Adipocyte (in vitro differentiated cells): ENCODE results near the gene MOSPD3.

Experiments
- DNase-seq: peaks from one replicate; pipeline ENCODE4 v3.0.0-alpha.2; 2015; ENCODE audit warnings: low read depth
- H3K27me3 ChIP-seq: replicated peaks from 2 replicates; pipeline ENCODE4 v1.7.0; 2013; ENCODE audit warnings: mild to moderate bottlenecking, low read length, moderate library complexity; ENCODE audit not compliant: control insufficient read depth, insufficient read depth
- H3K36me3 ChIP-seq: 2 replicates; pipeline ENCODE4 v1.7.0; 2013; ENCODE audit warnings: low read length, mild to moderate bottlenecking, moderate library complexity; ENCODE audit not compliant: control insufficient read depth, insufficient read depth, severe bottlenecking
- H3K4me1 ChIP-seq: 2 replicates; pipeline ENCODE4 v1.7.0; 2013; ENCODE audit warnings: mild to moderate bottlenecking, low read length, moderate library complexity; ENCODE audit not compliant: control insufficient read depth, insufficient read depth
- H3K4me3 ChIP-seq: 2 replicates; pipeline ENCODE4 v1.7.0; 2013; ENCODE audit warnings: mild to moderate bottlenecking, low read length, moderate library complexity
- H3K9ac ChIP-seq: 2 replicates; pipeline ENCODE4 v1.7.0; 2013; ENCODE audit warnings: mild to moderate bottlenecking, low read length, moderate library complexity
- H3K9me3 ChIP-seq: 2 replicates; pipeline ENCODE4 v1.7.0; 2013; ENCODE audit warnings: mild to moderate bottlenecking, low read length, moderate library complexity; ENCODE audit not compliant: control insufficient read depth

MOSPD3 gene

GRCh38 chr7:100586266-100587025 is 25.9 kb upstream of the MOSPD3 start, which contains the start of gene FBXO24:
Gene FBXO24, plus strand, starts transcription at chr7:100586328. Its CDS starts 298 bp downstream, at chr7:100586626.
- H3K4me1 ChIP-seq, result peaks cover 29% of the 10 kb centered on the region

GRCh38 chr7:100588438-100588837 is 23.9 kb upstream of the MOSPD3 start:
- DNase-seq, result peak; percentile 34
- Histone ChIP-seq H3K9ac (no peak overlapping the region), H3K4me1 (peaks cover 26% of the 10 kb centered on the region), H3K4me3 (no peak overlapping the region), H3K27me3 (no peaks in the 10 kb centered on the region), H3K9me3 (no peaks in the 10 kb centered on the region), H3K36me3 (no peaks in the 10 kb centered on the region)

More at GRCh38 chr7:100586266-100587025, 25.9 kb upstream of the MOSPD3 start, which contains the start of gene FBXO24:
- peak; percentile 100 for DNase-seq
- Histone ChIP-seq H3K27me3 (no peaks in the 10 kb centered on the region), H3K4me3 (peak within 1 kb of the TSS; percentile 93), H3K9ac (peak within 1 kb of the TSS; percentile 96), H3K36me3 (peaks cover 10% of the 10 kb centered on the region), H3K9me3 (no peaks in the 10 kb centered on the region)

GRCh38 chr7:100589341-100589947 is 22.9 kb upstream of the MOSPD3 start:
- no peak overlapping the region for H3K4me3 ChIP-seq
- H3K27me3 ChIP-seq, result no peaks in the 10 kb centered on the region
- no peaks in the 10 kb centered on the region for H3K36me3 ChIP-seq
- H3K9ac ChIP-seq, result no peak overlapping the region
- peaks cover 19% of the 10 kb centered on the region for H3K4me1 ChIP-seq
- H3K9me3 ChIP-seq, result no peaks in the 10 kb centered on the region
- no peak for DNase-seq

- Histone ChIP-seq H3K36me3 (no peaks in the 10 kb centered on the region), H3K27me3 (no peaks in the 10 kb centered on the region), H3K9ac (peak overlapping the region; percentile 13), H3K4me3 (no peak overlapping the region), H3K9me3 (no peaks in the 10 kb centered on the region), H3K4me1 (peaks cover 11% of the 10 kb centered on the region)
- no peak for DNase-seq
These were observed 22.1 kb upstream of the MOSPD3 start for GRCh38 chr7:100590077-100590737.

GRCh38 chr7:100591596-100591995 is 20.7 kb upstream of the MOSPD3 start:
- Histone ChIP-seq H3K9me3 (no peaks in the 10 kb centered on the region), H3K9ac (no peak overlapping the region), H3K27me3 (no peaks in the 10 kb centered on the region), H3K4me3 (no peak overlapping the region), H3K36me3 (no peaks in the 10 kb centered on the region), H3K4me1 (peaks cover 9% of the 10 kb centered on the region)
- DNase-seq, result no peak

GRCh38 chr7:100595188-100595587 is 17.2 kb upstream of the MOSPD3 start:
- Histone ChIP-seq H3K4me1 (peaks cover 11% of the 10 kb centered on the region), H3K9ac (no peak overlapping the region), H3K36me3 (no peaks in the 10 kb centered on the region), H3K9me3 (no peaks in the 10 kb centered on the region), H3K4me3 (no peak overlapping the region), H3K27me3 (no peaks in the 10 kb centered on the region)
- DNase-seq, result no peak

GRCh38 chr7:100598425-100598824 is 13.9 kb upstream of the MOSPD3 start:
- no peaks in the 10 kb centered on the region for H3K36me3 ChIP-seq
- H3K4me3 ChIP-seq, result no peak overlapping the region
- peaks cover 24% of the 10 kb centered on the region for H3K4me1 ChIP-seq
- no peak for DNase-seq
- no peaks in the 10 kb centered on the region for H3K27me3 ChIP-seq
- no peak overlapping the region for H3K9ac ChIP-seq
- no peaks in the 10 kb centered on the region for H3K9me3 ChIP-seq

- Histone ChIP-seq H3K36me3 (no peaks in the 10 kb centered on the region), H3K27me3 (no peaks in the 10 kb centered on the region), H3K9ac (no peak overlapping the region), H3K9me3 (no peaks in the 10 kb centered on the region), H3K4me3 (no peak overlapping the region), H3K4me1 (peaks cover 29% of the 10 kb centered on the region)
- no peak for DNase-seq
These were observed 12.2 kb upstream of the MOSPD3 start for GRCh38 chr7:100599911-100600729.

GRCh38 chr7:100600730-100601038 is 11.7 kb upstream of the MOSPD3 start:
- Histone ChIP-seq H3K27me3 (no peaks in the 10 kb centered on the region), H3K9me3 (no peaks in the 10 kb centered on the region), H3K36me3 (no peaks in the 10 kb centered on the region), H3K4me3 (no peak overlapping the region), H3K4me1 (peaks cover 29% of the 10 kb centered on the region), H3K9ac (no peak overlapping the region)
- no peak for DNase-seq

GRCh38 chr7:100602889-100603725 is 9.2 kb upstream of the MOSPD3 start:
- H3K4me3 ChIP-seq, result peak overlapping the region; percentile 93
- no peaks in the 10 kb centered on the region for H3K27me3 ChIP-seq
- peaks cover 9% of the 10 kb centered on the region for H3K36me3 ChIP-seq
- H3K9ac ChIP-seq, result peak overlapping the region; percentile 90
- no peaks in the 10 kb centered on the region for H3K9me3 ChIP-seq
- peaks cover 29% of the 10 kb centered on the region for H3K4me1 ChIP-seq
- DNase-seq, result peak; percentile 93
